H1 (cell line): Measurements from ENCODE around the gene ZNF385D. TPM values are rescaled to one million over a fixed set of nuclear protein-coding genes. Genes with fewer than 3 reads are reported as not detected.

Experiments
- CTCF ChIA-PET: fragments of 300-600 bp; sonication (Branson Sonifier 250); formaldehyde crosslinking; loops from one replicate; lab custom pipeline; 2021; ENCODE audit not compliant: partially characterized antibody; lab: Charles Lee
- POLR2A ChIA-PET: fragments of 300-600 bp; sonication (Branson Sonifier 250); formaldehyde crosslinking; loops from one replicate; lab custom pipeline; 2021; ENCODE audit warnings: inconsistent platforms; ENCODE audit not compliant: partially characterized antibody; lab: Charles Lee
- DNase-seq, 2 experiments: peaks; one replicate each; pipeline versions ENCODE4 v3.0.0 to v3.0.0-alpha.2; 2010 to 2022; ENCODE audit warnings: low spot score in 2 of 2, low read depth in 1 of 2, mixed read lengths in 1 of 2
- FAIRE-seq: peaks from 2 replicates; lab custom pipeline; 2011; peaks lifted over from hg19 to GRCh38; lab: Jason Lieb, UNC
- H2AFZ ChIP-seq: 2 replicates; pipeline ENCODE4 v1.8.1; 2012; ENCODE audit warnings: low read length, inconsistent platforms
- H2AK5ac ChIP-seq: 2 replicates; pipeline ENCODE4 v1.6.1; 2013; ENCODE audit warnings: low read depth, low read length
- H2BK120ac ChIP-seq: replicated peaks from 2 replicates; pipeline ENCODE3; 2013; ENCODE audit warnings: low read depth, low read length, inconsistent platforms
- H2BK12ac ChIP-seq: 2 replicates; pipeline ENCODE4 v1.6.1; 2013; ENCODE audit warnings: low read depth, low read length
- H2BK15ac ChIP-seq: 2 replicates; pipeline ENCODE4 v1.6.1; 2013; ENCODE audit warnings: low read length
- H2BK20ac ChIP-seq: 2 replicates; pipeline ENCODE4 v1.6.1; 2013; ENCODE audit warnings: low read length
- H2BK5ac ChIP-seq: 2 replicates; pipeline ENCODE4 v1.6.1; 2013; ENCODE audit warnings: low read depth, low read length
- H3K14ac ChIP-seq: 2 replicates; pipeline ENCODE4 v1.6.1; 2013; ENCODE audit warnings: inconsistent platforms; ENCODE audit not compliant: insufficient read length
- H3K18ac ChIP-seq: 2 replicates; pipeline ENCODE4 v1.6.1; 2013; ENCODE audit warnings: low read length; ENCODE audit errors: extremely low read depth
- H3K23ac ChIP-seq: 2 replicates; pipeline ENCODE4 v1.6.1; 2013; ENCODE audit warnings: inconsistent platforms; ENCODE audit not compliant: insufficient read length
- H3K23me2 ChIP-seq: 2 replicates; pipeline ENCODE4 v1.6.1; 2013; ENCODE audit warnings: low read depth, low read length
- H3K27ac ChIP-seq: 2 replicates; pipeline ENCODE4 v1.6.1; 2011; ENCODE audit warnings: low read depth, low read length, inconsistent platforms
- H3K27me3 ChIP-seq, 4 experiments: replicated peaks in 1 of 4; 1 replicate in 1 of 4; 2 replicates in 3 of 4; pipeline versions ENCODE4 v1.6.1 to v1.8.1; 2011 to 2013; ENCODE audit warnings: low read length in 3 of 4, mild to moderate bottlenecking in 3 of 4, inconsistent platforms in 2 of 4, mixed read lengths in 2 of 4, moderate library complexity in 1 of 4; ENCODE audit not compliant: control insufficient read depth in 3 of 4, insufficient read depth in 3 of 4; ENCODE audit errors: extremely low read depth in 1 of 4
- H3K36me3 ChIP-seq, 4 experiments: 2 replicates each; pipeline versions ENCODE4 v1.6.1 to v1.8.1; 2011 to 2013; ENCODE audit warnings: mild to moderate bottlenecking in 4 of 4, low read length in 3 of 4, moderate library complexity in 2 of 4, control low read depth in 1 of 4, inconsistent platforms in 1 of 4; ENCODE audit not compliant: insufficient read depth in 4 of 4, control insufficient read depth in 2 of 4
- H3K4ac ChIP-seq: replicated peaks from 2 replicates; pipeline ENCODE3; 2013; ENCODE audit warnings: low read length, low read depth, mixed read lengths, inconsistent platforms; ENCODE audit not compliant: insufficient read length
- H3K4me1 ChIP-seq, 4 experiments: replicated peaks in 1 of 4; 1 replicate in 1 of 4; 2 replicates in 3 of 4; pipeline versions ENCODE4 v1.6.1 to v1.8.1; 2011 to 2013; ENCODE audit warnings: low read length in 3 of 4, inconsistent platforms in 2 of 4, mixed read lengths in 1 of 4; ENCODE audit not compliant: insufficient read depth in 4 of 4, control insufficient read depth in 3 of 4
- H3K4me2 ChIP-seq, 2 experiments: 2 replicates each; pipeline versions ENCODE4 v1.6.1 to v1.8.1; 2011 to 2013; ENCODE audit warnings: low read depth in 2 of 2, low read length in 2 of 2, control low read depth in 1 of 2, inconsistent platforms in 1 of 2, mild to moderate bottlenecking in 1 of 2; ENCODE audit not compliant: insufficient read depth in 1 of 2
- H3K4me3 ChIP-seq, 4 experiments: fragments of 200-600, 300-600 bp in 1 of 4; sonication (generic), shearing (Covaris generic), sonication (Bioruptor Twin) in 1 of 4; 2 replicates each; pipeline versions ENCODE4 v1.5.1 to v1.8.1; 2011 to 2016; ENCODE audit warnings: low read length in 4 of 4, low read depth in 3 of 4, control low read depth in 2 of 4, inconsistent platforms in 2 of 4, mild to moderate bottlenecking in 2 of 4, mixed read lengths in 1 of 4, moderate library complexity in 1 of 4; ENCODE audit not compliant: insufficient read depth in 2 of 4; ENCODE audit errors: extremely low read depth in 1 of 4
- H3K56ac ChIP-seq: replicated peaks from 2 replicates; pipeline ENCODE3; 2013; ENCODE audit warnings: low read depth, mild to moderate bottlenecking, mixed read lengths, low read length, inconsistent platforms; ENCODE audit not compliant: insufficient read length
- H3K79me1 ChIP-seq: 2 replicates; pipeline ENCODE4 v1.6.1; 2013; ENCODE audit warnings: low read depth, low read length, control low read depth
- H3K79me2 ChIP-seq, 2 experiments: 2 replicates each; pipeline versions ENCODE4 v1.6.1 to v1.8.1; 2012 to 2013; ENCODE audit warnings: low read length in 2 of 2, mild to moderate bottlenecking in 2 of 2, inconsistent platforms in 1 of 2; ENCODE audit not compliant: insufficient read depth in 2 of 2, control insufficient read depth in 1 of 2
- H3K9ac ChIP-seq, 4 experiments: replicated peaks in 1 of 4; 1 replicate in 1 of 4; 2 replicates in 3 of 4; pipeline versions ENCODE4 v1.6.1 to v1.8.1; 2011 to 2013; ENCODE audit warnings: low read depth in 3 of 4, low read length in 3 of 4, control low read depth in 2 of 4, mild to moderate bottlenecking in 2 of 4, moderate library complexity in 2 of 4, inconsistent platforms in 1 of 4; ENCODE audit errors: extremely low read depth in 1 of 4
- H3K9me3 ChIP-seq, 2 experiments: 2 replicates each; pipeline versions ENCODE4 v1.6.1 to v1.8.1; 2012 to 2013; ENCODE audit warnings: mild to moderate bottlenecking in 2 of 2, moderate library complexity in 2 of 2, control low read depth in 1 of 2, inconsistent platforms in 1 of 2, low read depth in 1 of 2, low read length in 1 of 2, mixed read lengths in 1 of 2; ENCODE audit not compliant: insufficient read depth in 2 of 2
- H4K20me1 ChIP-seq, 2 experiments: replicated peaks in 1 of 2; 2 replicates each; pipeline versions ENCODE3 to v1.8.1; 2011 to 2013; ENCODE audit warnings: inconsistent platforms in 2 of 2, low read length in 2 of 2, mild to moderate bottlenecking in 1 of 2; ENCODE audit not compliant: insufficient read depth in 2 of 2, control insufficient read depth in 1 of 2
- H4K5ac ChIP-seq: 2 replicates; pipeline ENCODE4 v1.6.1; 2013; ENCODE audit warnings: low read length, low read depth, mixed read lengths, inconsistent platforms; ENCODE audit not compliant: insufficient read length
- H4K8ac ChIP-seq: 2 replicates; pipeline ENCODE4 v1.8.0; 2013; ENCODE audit warnings: mild to moderate bottlenecking, moderate library complexity, low read length, inconsistent platforms; ENCODE audit not compliant: insufficient read depth; ENCODE audit errors: extremely low read depth
- H4K91ac ChIP-seq: replicated peaks from 2 replicates; pipeline ENCODE3; 2013; ENCODE audit warnings: low read length, mixed read lengths, inconsistent platforms; ENCODE audit not compliant: insufficient read length
- FOSL1 ChIP-seq: IDR thresholded peaks from 2 replicates; pipeline ENCODE4 v1.6.1; 2011; ENCODE audit warnings: mild to moderate bottlenecking, low read depth, low read length, moderate library complexity; ENCODE audit not compliant: insufficient read depth
- HDAC6 ChIP-seq: IDR thresholded peaks from one replicate; pipeline ENCODE4 v1.7.1; 2012; ENCODE audit warnings: low read depth, mild to moderate bottlenecking, inconsistent platforms, low read length, moderate library complexity
- KDM1A ChIP-seq: fragments of 200-600, 300-600 bp; sonication (generic); IDR thresholded peaks from 2 replicates; pipeline ENCODE4 v1.7.1; 2016; ENCODE audit warnings: mild to moderate bottlenecking, low read length, borderline replicate concordance
- WGBS, 2 experiments: shearing (Covaris generic) in 1 of 2; methylation state at CpG; one replicate each; pipeline versions ENCODE4 v1.1.6 to v1.1.7; 2013 to 2015; ENCODE audit warnings: low lambda C conversion rate in 2 of 2, mixed read lengths in 2 of 2, inconsistent platforms in 1 of 2, low coverage in 1 of 2, missing lambda C conversion rate in 1 of 2; ENCODE audit not compliant: insufficient replicate concordance in 2 of 2, insufficient coverage in 1 of 2, insufficient read length in 1 of 2; ENCODE audit errors: extremely low coverage in 1 of 2, missing lambda C conversion rate in 1 of 2; 5-methylcytosine and 5-hydroxymethylcytosine counted together
- polyA plus RNA-seq, 7 experiments: library from polyadenylated mRNA; depleted of rRNA in 3 of 7; stranded (reverse) in 5 of 7; unstranded in 2 of 7; fragments of >200 nt in 5 of 7; fragments of 200-250 nt in 2 of 7; gene quantifications; 1 replicate in 5 of 7; 2 replicates in 1 of 7; 4 replicates in 1 of 7; pipeline versions ENCODE4 v1.2.1 to v1.2.3, GENCODE V29; 2011 to 2013; ENCODE audit warnings: missing spikeins in 2 of 7, mixed read lengths in 2 of 7
- total RNA-seq: library from RNA; stranded (reverse); fragmentation: NEBNext Ultra II Directional; extraction: Animal tissue kit (Norgen Biotek cat#: 25700); gene quantifications from 2 replicates; pipeline ENCODE4 v1.2.1, GENCODE V29; 2021

The ZNF385D gene
- total and polyA plus RNA-seq, 2 of the 8 experiments (the other 6 are each of a cell fraction or from before 2014, with no cell fraction given) = 5.9 to 10.8 TPM

GRCh38 chr3:21435871-21436270, 315.1 kb downstream of the ZNF385D start:
- no peaks in the 10 kb centered on the region for H4K20me1 ChIP-seq
- no peaks in the 10 kb centered on the region for H3K27me3 ChIP-seq
- CTCF ChIA-PET = no interaction called here
- TF ChIP-seq FOSL1 (no peak), HDAC6 (no peak), KDM1A (no peak)

More at GRCh38 chr3:21435871-21436270, 315.1 kb downstream of the ZNF385D start:
- Histone ChIP-seq H2BK12ac (no peak overlapping the region), H3K9ac (no peak overlapping the region), H3K4ac (no peak overlapping the region), H3K4me2 (no peak overlapping the region), H3K4me3 (no peak overlapping the region), H4K5ac (no peak overlapping the region), H3K9me3 (no peaks in the 10 kb centered on the region), H4K91ac (no peak overlapping the region), H2BK20ac (no peak overlapping the region), H3K23ac (no peak overlapping the region), H3K79me2 (no peaks in the 10 kb centered on the region), H2BK5ac (no peak overlapping the region), H3K27ac (no peak overlapping the region), H2AFZ (no peak overlapping the region), H3K18ac (no peak overlapping the region), H3K14ac (no peak overlapping the region), H2BK120ac (no peak overlapping the region), H3K36me3 (no peaks in the 10 kb centered on the region), H3K4me1 (no peaks in the 10 kb centered on the region), H3K79me1 (no peaks in the 10 kb centered on the region), H3K56ac (no peak overlapping the region), H4K8ac (no peak overlapping the region), H2BK15ac (no peak overlapping the region), H3K23me2 (no peaks in the 10 kb centered on the region), H2AK5ac (no peak overlapping the region)
- POLR2A ChIA-PET = no interaction called here
- DNase-seq (no peak), FAIRE-seq (no peak)
- 82% methylated on average over 2 of the region's 2 CpGs; no CpG with 5 or more reads in 1 of the 2 experiments for WGBS, 2 experiments
